Anterior cingulate cortex (tissue), 58 donors: ENCODE data around the gene TMEM163.
A peak's percentile ranks its signal among the peaks of the same experiment; 100 is the strongest.

Experiments used
- DNase-seq, 58 donors: peaks; one replicate each; lab custom pipeline; 2025; lab: John Stamatoyannopoulos, UW

TMEM163 gene

GRCh38 chr2:134694411-134694810 lies 24.4 kb downstream of the TMEM163 start:
- no peak for DNase-seq

DNA sequence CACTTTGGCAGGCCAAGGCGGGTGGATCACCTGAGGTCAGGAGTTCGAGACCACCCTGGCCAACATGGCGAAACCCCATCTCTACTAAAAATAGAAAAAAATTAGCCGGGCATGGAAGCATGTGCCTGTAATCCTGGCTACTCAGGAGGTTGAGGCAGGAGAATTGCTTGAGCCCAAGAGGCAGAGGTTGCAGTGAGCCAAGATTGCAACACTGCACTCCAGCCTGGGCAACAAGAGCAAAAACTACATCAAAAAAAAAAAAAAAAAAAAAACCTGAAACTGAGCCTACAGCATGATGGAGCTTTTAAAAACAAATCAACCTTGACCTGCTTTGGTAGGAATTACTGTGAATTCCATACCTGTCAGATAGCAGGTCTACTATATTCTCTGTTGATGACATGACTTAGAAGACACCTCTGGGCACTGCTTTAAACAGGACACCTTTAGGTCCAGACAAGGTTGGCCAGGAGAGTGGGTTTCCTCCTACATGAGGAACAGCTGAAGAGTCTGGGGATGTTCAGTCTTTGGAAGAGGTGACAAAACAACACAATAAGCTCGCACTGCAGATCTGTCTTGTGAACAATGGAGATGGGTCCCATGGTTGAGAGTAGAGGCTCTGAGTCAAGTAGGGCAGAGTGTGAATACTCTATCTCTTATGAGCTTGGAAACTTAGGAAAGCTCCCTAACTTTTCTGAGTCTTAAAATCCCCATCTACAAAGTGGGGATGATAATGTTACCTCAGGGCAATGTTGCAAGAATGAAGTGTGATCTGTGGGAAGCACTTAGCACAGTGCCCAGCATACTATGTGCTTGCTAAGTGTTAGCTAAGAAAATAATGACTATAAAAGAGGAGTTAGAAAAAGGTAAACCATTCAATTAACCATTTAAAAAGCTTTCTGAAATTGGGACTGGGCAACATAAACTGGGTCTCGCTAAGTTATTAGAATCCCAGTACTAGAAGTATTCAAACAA lies 25.2 kb downstream of the TMEM163 start:
- no peak for DNase-seq

- DNase-seq: no peak
Observed at GRCh38 chr2:134692499-134692898, 26.3 kb downstream of the TMEM163 start.

DNA sequence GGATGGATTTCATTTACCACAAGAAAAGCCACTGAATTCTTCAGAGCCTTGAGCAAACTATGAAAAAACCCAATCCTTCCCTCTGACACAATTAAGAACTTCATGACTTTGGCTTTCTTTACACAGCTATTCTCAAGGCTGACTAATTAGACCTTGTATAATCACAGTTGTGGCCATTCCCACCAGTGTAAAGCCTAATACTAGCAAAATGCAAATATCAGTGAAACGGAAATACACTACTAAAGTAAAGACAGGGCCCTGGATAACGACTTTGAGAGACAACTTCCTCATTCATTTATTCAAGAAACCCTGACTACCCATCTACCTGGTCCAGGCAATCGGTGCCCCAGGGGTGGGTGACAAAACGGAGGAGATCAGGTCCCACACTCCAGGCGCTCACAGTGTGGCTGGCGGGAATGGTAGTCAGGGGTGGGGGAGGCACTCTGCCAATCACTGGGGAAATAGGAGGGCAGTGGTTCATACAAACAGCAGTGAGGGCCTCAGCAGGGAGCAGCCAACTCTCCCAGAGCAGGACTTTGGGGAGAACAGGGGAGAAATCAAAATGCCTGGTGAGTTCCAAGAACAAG lies 28.1 kb downstream of the TMEM163 start:
- DNase-seq: no peak

DNA sequence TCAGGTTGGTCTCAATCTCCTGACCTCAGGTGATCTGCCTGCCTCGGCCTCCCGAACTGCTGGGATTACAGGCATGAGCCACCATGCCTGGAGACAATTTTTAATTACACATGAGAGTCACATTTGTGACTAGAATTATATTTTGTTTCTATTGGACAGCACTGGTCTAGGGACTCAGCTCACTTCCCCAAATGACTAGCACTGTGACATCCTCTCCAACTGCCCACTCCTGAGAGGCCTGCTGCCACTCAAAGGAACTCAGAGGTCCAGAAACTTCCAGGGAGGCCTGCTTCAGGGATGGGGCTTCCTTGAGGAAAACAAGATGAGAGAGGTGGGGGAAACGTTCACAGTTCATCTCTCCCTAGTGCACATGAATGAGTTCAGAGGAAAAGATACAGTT lies 29.5 kb downstream of the TMEM163 start:
- no peak for DNase-seq

DNA sequence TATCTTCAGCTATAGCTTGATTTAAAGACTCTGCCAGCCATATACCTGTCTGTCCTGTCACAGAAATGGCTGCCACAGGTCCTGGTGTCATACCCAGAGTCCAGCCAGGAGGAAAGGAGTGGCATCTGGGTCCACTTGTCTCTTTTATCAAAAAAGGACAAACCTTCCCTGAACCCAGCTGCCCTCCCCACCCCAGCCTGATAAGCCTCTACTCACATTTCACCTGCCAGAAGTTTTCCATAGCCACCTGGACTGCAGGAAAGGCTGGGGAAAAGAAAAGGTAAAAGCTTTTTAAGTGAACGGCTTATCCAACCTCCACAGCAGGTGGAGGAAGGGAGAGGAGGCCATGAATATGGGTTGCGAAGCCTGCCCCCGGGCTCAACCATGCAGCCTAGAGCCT lies 32.8 kb downstream of the TMEM163 start:
- no peak for DNase-seq

GRCh38 chr2:134683561-134684112 lies 35.2 kb downstream of the TMEM163 start:
- no peak for DNase-seq

DNA sequence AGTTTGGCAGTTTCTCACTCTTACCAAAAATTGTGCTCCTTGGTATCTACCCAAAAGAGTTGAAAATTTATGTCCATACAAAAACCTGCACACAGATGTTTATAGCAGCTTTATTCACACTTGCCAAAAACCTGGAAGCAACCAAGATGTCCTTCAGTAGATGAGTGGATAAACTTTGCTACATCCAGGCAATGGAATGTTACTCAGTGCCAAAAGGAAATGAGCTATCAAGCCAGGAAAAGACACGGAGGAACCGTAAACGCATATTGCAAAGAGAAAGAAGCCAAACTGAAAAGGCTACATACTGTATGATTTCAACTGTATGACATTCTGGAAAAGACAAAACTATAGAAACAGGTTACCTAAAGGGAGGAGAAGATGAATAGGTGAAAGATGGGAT lies 36.1 kb downstream of the TMEM163 start:
- no peak for DNase-seq

- DNase-seq: no peak
Observed at GRCh38 chr2:134681201-134681600, 37.6 kb downstream of the TMEM163 start.

DNA sequence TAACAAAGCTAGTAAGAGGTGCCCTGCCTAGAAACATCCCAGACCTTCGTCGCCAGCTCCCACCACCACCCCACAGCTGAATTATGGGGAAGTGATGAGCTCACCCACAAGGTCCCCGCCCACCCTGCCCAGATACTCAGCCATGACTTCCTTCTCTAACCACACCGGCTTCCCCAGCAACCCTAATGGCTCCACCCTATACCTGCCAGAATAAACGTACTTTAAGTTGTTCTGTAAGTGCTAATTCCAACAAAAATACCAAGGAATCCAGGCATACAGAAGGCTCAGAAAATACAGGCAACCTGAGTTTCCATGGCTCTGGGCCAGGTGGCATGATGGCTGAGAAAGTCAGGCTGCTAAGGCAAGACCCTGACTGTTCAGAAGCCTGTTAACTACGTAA lies 39.1 kb downstream of the TMEM163 start:
- DNase-seq: no peak

DNA sequence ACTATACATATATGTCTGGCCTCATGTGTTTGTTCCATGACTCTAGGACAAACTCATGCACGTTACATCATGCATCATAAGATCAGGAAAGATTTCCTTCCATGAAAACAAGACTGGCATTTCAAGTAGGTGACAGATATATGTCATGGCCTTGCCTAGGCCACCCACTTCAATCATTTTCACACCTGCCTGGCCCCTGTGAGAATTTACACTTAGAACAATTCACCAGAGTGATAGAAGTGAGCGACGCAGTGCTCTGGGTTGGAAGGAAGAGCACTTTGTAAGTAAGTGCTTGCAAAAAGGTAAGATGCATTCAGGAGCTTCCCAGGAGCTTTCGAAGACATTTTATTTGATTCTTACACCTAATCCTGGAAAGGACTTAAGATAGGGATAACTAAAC lies 39.5 kb downstream of the TMEM163 start:
- DNase-seq: no peak

- no peak for DNase-seq
Observed at GRCh38 chr2:134677856-134678756, 40.7 kb downstream of the TMEM163 start.

DNA sequence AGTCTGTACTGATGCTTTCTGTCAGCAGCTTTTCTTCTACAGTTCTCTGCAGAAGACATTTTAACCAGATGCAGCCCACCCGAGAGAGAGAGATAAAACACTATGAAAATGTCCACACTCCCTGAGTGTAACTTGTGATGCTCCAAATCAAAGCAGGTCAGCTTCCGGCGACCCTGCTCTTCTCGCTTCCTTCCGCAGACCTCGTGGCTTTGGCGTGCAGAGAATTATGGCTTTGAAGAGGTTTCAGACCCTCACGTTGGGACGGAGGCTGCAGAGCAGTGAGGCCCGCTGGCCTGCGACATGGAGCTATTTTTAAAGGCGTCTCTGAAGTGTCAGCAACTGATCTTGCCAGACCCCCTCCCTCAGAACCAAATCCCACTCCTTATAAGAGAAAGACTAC lies 41.8 kb downstream of the TMEM163 start:
- DNase-seq: no peak

DNA sequence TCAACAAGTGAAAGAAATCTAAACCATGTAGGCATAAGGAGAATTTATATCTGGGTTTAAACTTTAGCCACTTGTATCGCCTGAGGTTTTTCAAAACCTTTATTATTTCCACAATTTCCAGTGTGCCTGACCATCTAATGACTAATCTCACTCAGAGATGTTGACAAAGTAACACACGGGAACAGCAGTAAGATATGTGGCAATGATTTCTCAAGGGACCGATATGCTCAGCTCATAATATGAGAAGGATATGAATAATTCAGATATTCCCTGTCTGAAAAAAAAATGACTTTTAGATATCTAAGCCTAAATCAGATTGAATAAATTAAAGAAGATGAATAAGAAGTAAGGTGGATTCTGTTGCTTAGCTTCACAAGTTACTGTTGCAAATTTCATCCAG lies 43.5 kb downstream of the TMEM163 start:
- DNase-seq: no peak

DNA sequence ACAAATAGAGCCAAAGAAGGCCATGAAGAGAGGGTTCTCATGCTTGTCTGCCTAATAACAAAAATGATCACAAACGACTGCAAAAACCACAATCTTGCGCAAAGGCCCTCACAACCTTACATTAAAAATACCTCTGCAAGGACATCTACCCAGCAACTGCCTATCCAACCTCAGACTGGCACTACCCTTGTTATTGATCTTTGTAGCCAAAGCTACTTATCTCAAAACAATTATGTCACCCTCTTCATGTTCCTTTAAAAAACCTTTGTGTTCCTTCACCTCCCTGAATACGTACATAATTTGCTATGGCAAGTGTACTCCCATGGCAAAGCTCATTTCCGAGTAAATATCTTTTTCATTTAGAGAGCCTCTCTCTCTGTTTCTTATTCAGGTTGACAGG lies 44.1 kb downstream of the TMEM163 start:
- DNase-seq: no peak

DNA sequence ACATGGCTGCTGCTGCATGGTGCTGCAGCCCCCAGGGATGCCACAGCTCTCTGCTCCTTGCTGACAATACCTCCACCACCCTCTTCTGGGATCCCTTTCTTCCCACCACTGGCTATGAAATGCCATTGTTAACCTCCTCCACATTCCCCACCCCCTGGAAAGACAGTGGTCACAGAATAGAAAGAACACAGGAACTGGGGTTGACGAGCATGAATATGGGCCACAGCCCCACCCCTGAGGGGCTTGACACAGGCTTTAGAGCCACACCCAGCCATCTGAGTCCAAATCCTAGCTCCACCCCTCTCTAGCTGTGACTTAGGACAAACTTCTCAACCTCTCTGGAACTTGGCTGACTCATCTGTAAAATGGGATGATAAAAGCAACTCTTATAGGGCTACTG lies 47.3 kb downstream of the TMEM163 start:
- DNase-seq: no peak

DNA sequence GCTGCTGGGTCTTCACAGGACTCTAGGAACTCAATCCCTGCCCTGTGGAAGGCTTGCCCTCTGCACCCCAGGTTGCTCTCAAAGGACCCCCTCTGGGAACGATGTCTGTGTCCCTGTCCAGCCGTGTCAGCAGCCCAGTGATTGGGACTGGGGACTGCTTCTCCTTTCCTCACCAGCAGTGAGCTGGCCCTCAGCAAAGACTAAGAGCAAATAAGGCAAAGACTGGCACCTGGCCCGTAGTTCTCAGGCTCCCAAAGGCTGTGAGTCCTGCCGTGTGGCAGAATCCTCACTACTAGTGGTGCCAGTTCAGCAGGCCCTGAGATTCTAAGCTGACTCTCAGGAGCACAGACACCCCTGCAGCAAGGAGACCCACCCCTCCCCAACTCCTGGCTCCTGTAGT lies 47.8 kb downstream of the TMEM163 start:
- peak in 1 of 58 donors; percentile 5 for DNase-seq

GRCh38 chr2:134669731-134670669 lies 48.8 kb downstream of the TMEM163 start:
- DNase-seq: peak in 1 of 58 donors; percentile 36

- no peak for DNase-seq
Observed at GRCh38 chr2:134668821-134669220, 50.0 kb downstream of the TMEM163 start.

DNA sequence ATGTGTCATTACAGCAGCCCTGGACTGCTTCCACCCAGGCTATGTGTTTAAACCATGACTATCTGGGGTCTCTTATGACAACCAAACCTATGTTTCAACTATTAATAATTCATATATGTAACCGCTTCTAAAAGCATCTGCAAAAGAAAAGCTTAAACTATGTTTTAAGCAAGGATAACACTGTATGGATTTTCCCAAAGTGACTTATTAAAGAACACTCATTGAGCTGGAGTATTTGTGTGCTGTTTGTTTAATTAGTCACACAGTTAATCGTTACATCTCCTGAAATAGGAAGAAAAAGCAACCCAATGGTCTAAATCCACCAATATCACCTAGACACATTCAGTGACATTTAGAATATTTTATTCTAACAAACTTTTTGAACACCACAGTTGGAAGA lies 51.3 kb downstream of the TMEM163 start:
- no peak for DNase-seq
